Measurements from ENCODE around the gene TIGAR.

- TF ChIP-seq, protein P1, sequence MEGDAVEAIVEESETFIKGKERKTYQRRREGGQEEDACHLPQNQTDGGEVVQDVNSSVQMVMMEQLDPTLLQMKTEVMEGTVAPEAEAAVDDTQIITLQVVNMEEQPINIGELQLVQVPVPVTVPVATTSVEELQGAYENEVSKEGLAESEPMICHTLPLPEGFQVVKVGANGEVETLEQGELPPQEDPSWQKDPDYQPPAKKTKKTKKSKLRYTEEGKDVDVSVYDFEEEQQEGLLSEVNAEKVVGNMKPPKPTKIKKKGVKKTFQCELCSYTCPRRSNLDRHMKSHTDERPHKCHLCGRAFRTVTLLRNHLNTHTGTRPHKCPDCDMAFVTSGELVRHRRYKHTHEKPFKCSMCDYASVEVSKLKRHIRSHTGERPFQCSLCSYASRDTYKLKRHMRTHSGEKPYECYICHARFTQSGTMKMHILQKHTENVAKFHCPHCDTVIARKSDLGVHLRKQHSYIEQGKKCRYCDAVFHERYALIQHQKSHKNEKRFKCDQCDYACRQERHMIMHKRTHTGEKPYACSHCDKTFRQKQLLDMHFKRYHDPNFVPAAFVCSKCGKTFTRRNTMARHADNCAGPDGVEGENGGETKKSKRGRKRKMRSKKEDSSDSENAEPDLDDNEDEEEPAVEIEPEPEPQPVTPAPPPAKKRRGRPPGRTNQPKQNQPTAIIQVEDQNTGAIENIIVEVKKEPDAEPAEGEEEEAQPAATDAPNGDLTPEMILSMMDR (IDR thresholded peaks at IDR 0.05; ENCODE audit: control extremely low read depth in 1 of 3, insufficient read depth in 1 of 3, low read depth in 1 of 3, low read length in 3 of 3) = no peak
- TF ChIP-seq RAD21 (IDR thresholded peaks at IDR 0.05 in 1 of 2, conservative IDR thresholded peaks at IDR 0.05 in 1 of 2; ENCODE audit: low read depth in 2 of 2, low read length in 2 of 2) (no peak), HDAC6 (IDR thresholded peaks at IDR 0.05; ENCODE audit: low read depth, low read length) (no peak)
Observed at GRCh38 chr12:4401117-4401516, 80.1 kb downstream of the TIGAR start.
